ENCODE data around the gene ABLIM1. TPM values are rescaled to one million over a fixed set of nuclear protein-coding genes. Genes with fewer than 3 reads are reported as not detected.
A peak's percentile ranks its signal among the peaks of the same experiment; 100 is the strongest.

The ABLIM1 gene
- total RNA-seq, 1 donor from 2014 or later = 30.2 TPM

- no peak overlapping the region for H3K4me3 ChIP-seq (ENCODE audit: low read depth, low read length)
- no peak for DNase-seq (ENCODE audit: low read depth)
- TF ChIP-seq CTCF (conservative IDR thresholded peaks at IDR 0.05; ENCODE audit: low read depth, low read length) = peak; percentile 76
Observed at GRCh38 chr10:114694752-114695151, 36.7 kb upstream of the ABLIM1 start.

GRCh38 chr10:114694062-114694461 is 36.0 kb upstream of the ABLIM1 start:
- H3K4me3 ChIP-seq (ENCODE audit: low read depth, low read length) = no peak overlapping the region
- DNase-seq (ENCODE audit: low read depth) = no peak
- no peak for TF ChIP-seq CTCF (conservative IDR thresholded peaks at IDR 0.05; ENCODE audit: low read depth, low read length)

GRCh38 chr10:114691442-114691941 is 33.4 kb upstream of the ABLIM1 start:
- DNase-seq (ENCODE audit: low read depth) = peak; percentile 73

GRCh38 chr10:114688786-114689185 is 30.7 kb upstream of the ABLIM1 start:
- no peak for DNase-seq (ENCODE audit: low read depth)
- H3K4me3 ChIP-seq (ENCODE audit: low read depth, low read length) = no peak overlapping the region
- no peak for TF ChIP-seq CTCF (conservative IDR thresholded peaks at IDR 0.05; ENCODE audit: low read depth, low read length)

More at GRCh38 chr10:114691442-114691941, 33.4 kb upstream of the ABLIM1 start:
- no peak overlapping the region for H3K4me3 ChIP-seq (ENCODE audit: low read depth, low read length)
- no peak for TF ChIP-seq CTCF (conservative IDR thresholded peaks at IDR 0.05; ENCODE audit: low read depth, low read length)

GRCh38 chr10:114687459-114687858 is 29.4 kb upstream of the ABLIM1 start:
- TF ChIP-seq CTCF (conservative IDR thresholded peaks at IDR 0.05; ENCODE audit: low read depth, low read length) = no peak
- DNase-seq (ENCODE audit: low read depth) = no peak
- H3K4me3 ChIP-seq (ENCODE audit: low read depth, low read length) = no peak overlapping the region

- no peak for TF ChIP-seq CTCF (conservative IDR thresholded peaks at IDR 0.05; ENCODE audit: low read depth, low read length)
- DNase-seq (ENCODE audit: low read depth) = no peak
- H3K4me3 ChIP-seq (ENCODE audit: low read depth, low read length) = no peak overlapping the region
Observed at GRCh38 chr10:114686013-114686412, 27.9 kb upstream of the ABLIM1 start.

- no peak for DNase-seq (ENCODE audit: low read depth)
- no peak for TF ChIP-seq CTCF (conservative IDR thresholded peaks at IDR 0.05; ENCODE audit: low read depth, low read length)
- H3K4me3 ChIP-seq (ENCODE audit: low read depth, low read length) = no peak overlapping the region
Observed at GRCh38 chr10:114685456-114685855, 27.4 kb upstream of the ABLIM1 start.
